HUES6 (cell line): ENCODE results near the gene GNG5.
"Not testable (repeated sequence)": the region's sequence is repeated elsewhere in the genome, so short reads cannot be mapped to it uniquely, and the experiment has no call there.

Source experiments
- H3K27ac ChIP-seq: 2 replicates; pipeline ENCODE4 v1.7.0; 2013; ENCODE audit warnings: low read depth, mild to moderate bottlenecking, low read length, inconsistent platforms
- H3K27me3 ChIP-seq: 2 replicates; pipeline ENCODE4 v1.6.1; 2013; ENCODE audit warnings: low read length; ENCODE audit not compliant: control insufficient read depth, insufficient read depth
- H3K36me3 ChIP-seq: 2 replicates; pipeline ENCODE4 v1.6.1; 2013; ENCODE audit warnings: low read length; ENCODE audit not compliant: control insufficient read depth, insufficient read depth
- H3K4me1 ChIP-seq: 2 replicates; pipeline ENCODE4 v1.6.1; 2013; ENCODE audit warnings: low read length; ENCODE audit not compliant: control insufficient read depth, insufficient read depth
- H3K4me3 ChIP-seq: 2 replicates; pipeline ENCODE4 v1.5.1; 2013; ENCODE audit warnings: low read depth, low read length
- H3K9ac ChIP-seq: one replicate; pipeline ENCODE4 v1.6.1; 2013; ENCODE audit warnings: mild to moderate bottlenecking, low read length
- H3K9me3 ChIP-seq: 2 replicates; pipeline ENCODE4 v1.6.1; 2013; ENCODE audit warnings: low read depth, low read length; ENCODE audit not compliant: control insufficient read depth, insufficient read depth

The GNG5 gene

DNA sequence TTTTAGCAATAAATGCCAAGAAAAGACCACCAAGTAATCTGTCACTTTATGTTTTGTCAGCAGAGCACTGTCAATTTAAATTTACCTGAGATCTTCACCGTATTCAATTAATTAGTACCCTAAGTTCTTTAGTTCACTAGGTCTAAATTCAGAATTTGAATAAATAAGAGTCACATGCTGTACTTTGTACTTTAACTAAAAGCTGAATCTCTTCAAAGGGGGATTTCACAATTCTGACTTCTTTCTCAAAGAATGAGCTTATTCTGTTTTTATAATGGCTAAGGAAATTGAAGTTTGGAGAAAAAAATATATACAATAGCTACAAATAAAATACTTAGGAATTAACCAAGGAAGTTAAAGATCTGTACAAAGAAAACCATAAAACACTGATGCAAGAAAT is 2.1 kb upstream of the GNG5 start:
- H3K27ac ChIP-seq, result no peak overlapping the region
- H3K27me3 ChIP-seq, result no peaks in the 10 kb centered on the region
- no peaks in the 10 kb centered on the region; the same call in 1 of the 2 replicates for H3K9me3 ChIP-seq
- no peak overlapping the region for H3K9ac ChIP-seq
- H3K36me3 ChIP-seq, result no peaks in the 10 kb centered on the region
- no peak overlapping the region for H3K4me3 ChIP-seq
- peaks cover 17% of the 10 kb centered on the region for H3K4me1 ChIP-seq

- Histone ChIP-seq H3K4me3 (0 out of 2 replicates have a peak overlapping the region, but pooled peaks have one; percentile 86), H3K4me1 (peaks cover 20% of the 10 kb centered on the region)
- H3K27ac ChIP-seq, H3K9ac ChIP-seq, H3K9me3 ChIP-seq, H3K36me3 ChIP-seq, H3K27me3 ChIP-seq: not testable (repeated sequence)
Observed at GRCh38 chr1:84507887-84508286, 1.5 kb upstream of the GNG5 start.

DNA sequence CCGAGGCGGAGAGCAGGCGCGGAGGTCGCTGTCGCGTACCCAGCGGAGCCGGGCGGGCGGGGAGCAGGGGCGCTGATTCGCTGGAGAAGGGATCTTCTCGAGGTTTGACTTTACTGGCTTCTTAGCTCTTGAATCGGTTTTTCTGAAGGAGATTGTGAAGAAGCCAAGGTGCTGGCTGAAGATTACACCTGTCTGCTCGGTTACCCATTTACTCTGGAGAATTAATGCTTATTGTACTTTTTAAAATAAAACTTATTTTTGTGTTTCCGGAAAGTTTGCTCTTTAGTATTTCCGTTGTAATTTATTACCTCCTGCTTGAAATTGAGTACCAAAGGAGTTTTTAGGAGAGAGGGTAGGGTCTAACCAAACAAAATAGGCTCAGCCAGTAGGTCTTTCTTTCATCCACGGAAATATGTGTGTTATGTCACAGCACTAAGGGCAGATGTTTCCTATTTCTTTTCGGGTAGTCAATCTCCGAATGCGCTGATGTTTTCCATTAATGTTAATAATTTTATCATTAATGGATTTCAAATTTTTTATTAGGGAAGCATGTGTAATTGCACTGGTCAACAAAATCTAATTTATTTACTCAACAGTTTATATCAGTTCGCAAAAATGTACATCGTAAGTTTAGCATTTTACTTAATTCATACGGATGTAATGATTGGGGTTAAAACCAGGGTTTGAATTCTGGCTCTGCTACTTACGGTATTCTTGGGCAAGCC is 510 bp upstream of the GNG5 start:
- Histone ChIP-seq H3K36me3 (peaks cover 5% of the 10 kb centered on the region; the same call in 1 of the 2 replicates), H3K4me1 (peaks cover 20% of the 10 kb centered on the region), H3K27me3 (no peaks in the 10 kb centered on the region), H3K4me3 (peak overlapping the region; percentile 86), H3K9me3 (no peaks in the 10 kb centered on the region; the same call in 1 of the 2 replicates), H3K9ac (peak overlapping the region; percentile 53), H3K27ac (peak overlapping the region; percentile 22; the same call in 1 of the 2 replicates)

DNA sequence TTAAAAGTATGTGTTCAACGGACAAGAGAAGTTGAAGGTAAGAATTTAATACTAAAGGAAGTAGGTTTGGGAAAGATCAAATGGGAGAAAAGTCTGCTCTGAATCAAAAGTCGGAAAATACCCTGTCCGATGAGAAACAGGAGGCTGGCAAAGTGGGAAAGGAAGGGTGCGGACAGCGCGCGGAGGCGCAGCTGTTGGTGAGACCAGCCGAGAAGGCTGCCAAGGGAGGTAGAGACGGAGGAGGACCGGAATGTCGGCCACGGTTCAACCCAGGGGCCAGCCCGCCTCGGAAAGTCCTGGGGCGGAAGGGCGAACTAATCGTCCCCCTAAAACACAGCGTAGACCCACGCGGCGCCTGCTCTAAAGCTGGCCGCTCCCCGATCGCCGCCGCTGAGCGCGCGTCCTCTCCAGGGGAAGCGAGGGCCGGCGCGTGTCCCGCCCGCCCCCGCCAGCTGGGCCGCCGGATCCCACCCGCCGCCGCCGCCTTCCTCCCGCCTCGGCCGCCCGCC is 834 bp downstream of the GNG5 start:
- Histone ChIP-seq H3K27me3 (no peaks in the 10 kb centered on the region), H3K36me3 (peaks cover 10% of the 10 kb centered on the region; the same call in 1 of the 2 replicates), H3K4me3 (peak overlapping the region; percentile 86), H3K27ac (peak overlapping the region; percentile 33; the same call in 1 of the 2 replicates), H3K4me1 (peaks cover 28% of the 10 kb centered on the region), H3K9ac (peak overlapping the region; percentile 87), H3K9me3 (no peaks in the 10 kb centered on the region; the same call in 1 of the 2 replicates)

GRCh38 chr1:84504580-84505492 is 1.5 kb downstream of the GNG5 start:
- peak overlapping the region; percentile 33; the same call in 1 of the 2 replicates for H3K27ac ChIP-seq
- H3K9ac ChIP-seq, result peak overlapping the region; percentile 87
- H3K9me3 ChIP-seq, result no peaks in the 10 kb centered on the region; the same call in 1 of the 2 replicates
- no peaks in the 10 kb centered on the region for H3K27me3 ChIP-seq
- peak overlapping the region; percentile 86 for H3K4me3 ChIP-seq
- peaks cover 14% of the 10 kb centered on the region for H3K36me3 ChIP-seq
- H3K4me1 ChIP-seq, result peaks cover 28% of the 10 kb centered on the region

- H3K9ac ChIP-seq, result no peak overlapping the region
- H3K36me3 ChIP-seq, result peaks cover 32% of the 10 kb centered on the region
- no peaks in the 10 kb centered on the region for H3K9me3 ChIP-seq
- H3K27me3 ChIP-seq, result no peaks in the 10 kb centered on the region
- no peak overlapping the region for H3K27ac ChIP-seq
- no peak overlapping the region for H3K4me3 ChIP-seq
- H3K4me1 ChIP-seq, result peaks cover 28% of the 10 kb centered on the region
Observed at GRCh38 chr1:84502927-84503326, 3.5 kb downstream of the GNG5 start.

DNA sequence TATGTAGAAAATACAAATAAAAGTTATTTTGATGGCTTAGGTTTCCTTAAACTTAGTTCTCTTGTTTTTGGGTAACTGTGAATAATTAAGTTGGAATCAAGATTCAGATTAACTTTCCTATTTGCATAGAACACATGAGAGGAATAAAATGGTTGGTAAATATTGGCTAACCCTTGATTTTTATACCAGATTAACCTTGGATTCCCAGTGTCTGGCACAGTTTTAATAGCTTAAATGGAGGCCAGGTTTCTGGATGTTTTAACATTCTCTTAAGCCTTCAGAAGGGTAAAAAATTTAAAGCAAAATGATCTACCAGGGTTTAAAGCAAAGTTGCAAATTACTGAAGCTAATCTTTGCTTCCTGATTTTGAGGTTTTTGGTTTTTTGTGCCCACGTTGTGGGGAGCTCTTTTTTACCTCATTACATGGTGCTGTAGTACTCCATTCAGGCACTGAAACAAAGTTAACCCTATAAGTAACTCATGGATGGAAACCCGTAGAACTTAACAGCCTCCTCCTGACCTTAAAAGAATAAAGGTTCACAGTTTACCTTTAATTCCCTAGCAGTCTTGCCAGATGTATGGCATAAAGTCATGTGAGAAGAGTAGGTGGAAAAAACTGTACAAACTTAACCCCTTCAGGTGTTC is 8.6 kb downstream of the GNG5 start:
- Histone ChIP-seq H3K27ac (no peak overlapping the region), H3K4me3 (no peak overlapping the region), H3K4me1 (peaks cover 8% of the 10 kb centered on the region), H3K9ac (no peak overlapping the region), H3K36me3 (peaks cover 79% of the 10 kb centered on the region), H3K27me3 (no peaks in the 10 kb centered on the region), H3K9me3 (no peaks in the 10 kb centered on the region)

- Histone ChIP-seq H3K9me3 (no peaks in the 10 kb centered on the region), H3K4me1 (peaks cover 5% of the 10 kb centered on the region), H3K27ac (no peak overlapping the region), H3K9ac (no peak overlapping the region), H3K27me3 (no peaks in the 10 kb centered on the region), H3K4me3 (no peak overlapping the region), H3K36me3 (peaks cover 86% of the 10 kb centered on the region)
Observed at GRCh38 chr1:84496498-84496897, 9.9 kb downstream of the GNG5 start.

GRCh38 chr1:84493747-84494146 is 12.6 kb downstream of the GNG5 start:
- H3K27me3 ChIP-seq, result no peaks in the 10 kb centered on the region
- H3K27ac ChIP-seq, result no peak overlapping the region
- H3K4me3 ChIP-seq, result no peak overlapping the region
- H3K4me1 ChIP-seq, result no peaks in the 10 kb centered on the region
- H3K9ac ChIP-seq, result no peak overlapping the region
- no peaks in the 10 kb centered on the region for H3K9me3 ChIP-seq
- H3K36me3 ChIP-seq, result peaks cover 90% of the 10 kb centered on the region

GRCh38 chr1:84492726-84493125 is 13.7 kb downstream of the GNG5 start:
- no peaks in the 10 kb centered on the region for H3K9me3 ChIP-seq

More at GRCh38 chr1:84492726-84493125, 13.7 kb downstream of the GNG5 start:
- Histone ChIP-seq H3K27ac (no peak overlapping the region), H3K4me1 (no peaks in the 10 kb centered on the region), H3K9ac (no peak overlapping the region), H3K36me3 (peaks cover 80% of the 10 kb centered on the region), H3K27me3 (no peaks in the 10 kb centered on the region), H3K4me3 (no peak overlapping the region)
